NCI-H345 treated with DMSO at 0.1 percent for 48 hours (cell line): ENCODE measurements around the gene SMIM31.

ENCODE experiments used
- DNase-seq: peaks from one replicate; lab custom pipeline; 2025; ENCODE audit not compliant: unreplicated experiment; lab: John Stamatoyannopoulos, UW

The SMIM31 gene

GRCh38 chr4:164783976-164784375, 30.0 kb downstream of the SMIM31 start:
- no peak for DNase-seq

- DNase-seq: no peak
Measured at GRCh38 chr4:164789047-164789446, 35.1 kb downstream of the SMIM31 start.

- DNase-seq: no peak
Measured at GRCh38 chr4:164790249-164790648, 36.3 kb downstream of the SMIM31 start.

- DNase-seq: no peak
Measured at GRCh38 chr4:164799410-164799809, 45.5 kb downstream of the SMIM31 start.

- DNase-seq: no peak
Measured at GRCh38 chr4:164800786-164801185, 46.9 kb downstream of the SMIM31 start.

GRCh38 chr4:164802301-164802901, 48.5 kb downstream of the SMIM31 start:
- no peak for DNase-seq

GRCh38 chr4:164803702-164804101, 49.8 kb downstream of the SMIM31 start:
- no peak for DNase-seq

GRCh38 chr4:164807611-164808010, 53.7 kb downstream of the SMIM31 start:
- DNase-seq: no peak

- DNase-seq: no peak
Measured at GRCh38 chr4:164813554-164813953, 59.6 kb downstream of the SMIM31 start.

GRCh38 chr4:164815711-164816110, 61.8 kb downstream of the SMIM31 start:
- no peak for DNase-seq

GRCh38 chr4:164819366-164819765, 65.4 kb downstream of the SMIM31 start:
- no peak for DNase-seq

GRCh38 chr4:164821711-164822110, 67.8 kb downstream of the SMIM31 start:
- no peak for DNase-seq

GRCh38 chr4:164824581-164824980, 70.7 kb downstream of the SMIM31 start:
- DNase-seq: no peak

- no peak for DNase-seq
Measured at GRCh38 chr4:164828955-164829354, 75.0 kb downstream of the SMIM31 start.

- no peak for DNase-seq
Measured at GRCh38 chr4:164846566-164846965, 92.6 kb downstream of the SMIM31 start.

- DNase-seq: no peak
Measured at GRCh38 chr4:164847016-164847415, 93.1 kb downstream of the SMIM31 start.

- DNase-seq: no peak
Measured at GRCh38 chr4:164847967-164848649, 94.2 kb downstream of the SMIM31 start.
